Embryonic facial prominence (tissue), 1 donor: ENCODE results near the gene GGNBP2.

Experiments used
- DNase-seq: peaks from one replicate; pipeline ENCODE4 v3.0.0-alpha.2; 2016; ENCODE audit errors: extremely low spot score

The GGNBP2 gene

GRCh38 chr17:36550491-36551417 lies 6.0 kb downstream of the GGNBP2 start:
- DNase-seq, result no peak

- DNase-seq, result no peak
These were observed 8.7 kb downstream of the GGNBP2 start for GRCh38 chr17:36553459-36553858.

- no peak for DNase-seq
These were observed 21.4 kb downstream of the GGNBP2 start for GRCh38 chr17:36566081-36566480.

- DNase-seq, result no peak
These were observed 30.3 kb downstream of the GGNBP2 start for GRCh38 chr17:36575028-36575427.

GRCh38 chr17:36576793-36577192 lies 32.1 kb downstream of the GGNBP2 start:
- no peak for DNase-seq

GRCh38 chr17:36578671-36579070 lies 34.0 kb downstream of the GGNBP2 start:
- no peak for DNase-seq

- no peak for DNase-seq
These were observed 39.1 kb downstream of the GGNBP2 start for GRCh38 chr17:36583787-36584186.

- DNase-seq, result no peak
These were observed 41.4 kb downstream of the GGNBP2 start for GRCh38 chr17:36586138-36586537.

GRCh38 chr17:36590082-36590481 lies 45.4 kb downstream of the GGNBP2 start:
- no peak for DNase-seq

- no peak for DNase-seq
These were observed 47.0 kb downstream of the GGNBP2 start, which contains the start of gene DHRS11 for GRCh38 chr17:36591434-36592315. TSS of gene DHRS11 (plus strand) at chr17:36591879. CDS start at chr17:36592010, 131 bp downstream.

- no peak for DNase-seq
These were observed 47.6 kb downstream of the GGNBP2 start for GRCh38 chr17:36592316-36592715.

GRCh38 chr17:36592716-36593321 lies 48.1 kb downstream of the GGNBP2 start:
- DNase-seq, result no peak

- DNase-seq, result no peak
These were observed 49.1 kb downstream of the GGNBP2 start for GRCh38 chr17:36593656-36594316.

- DNase-seq, result no peak
These were observed 50.1 kb downstream of the GGNBP2 start for GRCh38 chr17:36594626-36595401.

GRCh38 chr17:36597226-36597625 lies 52.5 kb downstream of the GGNBP2 start:
- no peak for DNase-seq

GRCh38 chr17:36597866-36598777 lies 53.4 kb downstream of the GGNBP2 start:
- no peak for DNase-seq

GRCh38 chr17:36598951-36599401 lies 54.3 kb downstream of the GGNBP2 start:
- DNase-seq, result no peak

GRCh38 chr17:36599546-36600250 lies 55.0 kb downstream of the GGNBP2 start:
- no peak for DNase-seq

GRCh38 chr17:36600465-36600864 lies 55.7 kb downstream of the GGNBP2 start:
- no peak for DNase-seq
